HL-60 (cell line): ENCODE data around the gene MAGEB4.
"Not testable (repeated sequence)": the region's sequence is repeated elsewhere in the genome, so short reads cannot be mapped to it uniquely, and the experiment has no call there.

Experiments
- DNase-seq, 2 experiments: peaks; one replicate each; pipeline ENCODE4 v3.0.0-alpha.2; 2010 to 2020; ENCODE audit warnings: low read depth in 1 of 2, low spot score in 1 of 2
- H3K27ac ChIP-seq: fragments of 250-450 bp; sonication (Bioruptor Pico); replicated peaks from 2 replicates; pipeline ENCODE4 v1.5.1; 2020; ENCODE audit warnings: mild to moderate bottlenecking, moderate library complexity
- H3K27me3 ChIP-seq: fragments of 250-450 bp; sonication (Bioruptor Pico); 2 replicates; pipeline ENCODE4 v1.5.1; 2021; ENCODE audit warnings: mild to moderate bottlenecking, moderate library complexity; ENCODE audit not compliant: insufficient read depth, poor library complexity, severe bottlenecking
- H3K4me3 ChIP-seq: replicated peaks from 2 replicates; pipeline ENCODE4 v1.5.1; 2011; ENCODE audit warnings: mild to moderate bottlenecking, control low read depth, low read length; ENCODE audit not compliant: insufficient read depth
- GABPA ChIP-seq: IDR thresholded peaks from 2 replicates; pipeline ENCODE4 v1.6.1; 2012; ENCODE audit warnings: low read depth
- POLR2AphosphoS5 ChIP-seq: IDR thresholded peaks from 2 replicates; pipeline ENCODE4 v1.6.1; 2012; ENCODE audit warnings: low read depth
- SPI1 ChIP-seq: IDR thresholded peaks from 2 replicates; pipeline ENCODE4 v1.6.1; 2012; ENCODE audit warnings: low read depth, mild to moderate bottlenecking, borderline replicate concordance
- long read RNA-seq: library from polyadenylated mRNA; unstranded; transcript quantifications from one replicate; pipeline ENCODE4 v2.0.0, GENCODE V29; 2020
- TF ChIP-seq, protein P1 (sequence below): IDR thresholded peaks from 2 replicates; pipeline ENCODE4 v1.6.1; 2012; ENCODE audit warnings: low read depth; ENCODE audit not compliant: insufficient replicate concordance
- TF ChIP-seq, protein P2 (sequence below): IDR thresholded peaks from one replicate; pipeline ENCODE4 v1.5.1; 2011; ENCODE audit warnings: low read length, control low read depth, inconsistent platforms; ENCODE audit not compliant: insufficient read depth

MAGEB4 gene, protein sequence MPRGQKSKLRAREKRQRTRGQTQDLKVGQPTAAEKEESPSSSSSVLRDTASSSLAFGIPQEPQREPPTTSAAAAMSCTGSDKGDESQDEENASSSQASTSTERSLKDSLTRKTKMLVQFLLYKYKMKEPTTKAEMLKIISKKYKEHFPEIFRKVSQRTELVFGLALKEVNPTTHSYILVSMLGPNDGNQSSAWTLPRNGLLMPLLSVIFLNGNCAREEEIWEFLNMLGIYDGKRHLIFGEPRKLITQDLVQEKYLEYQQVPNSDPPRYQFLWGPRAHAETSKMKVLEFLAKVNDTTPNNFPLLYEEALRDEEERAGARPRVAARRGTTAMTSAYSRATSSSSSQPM
- long read RNA-seq, result 0 reads

GRCh38 chrX:30241724-30242415, at the start of gene MAGEB4:
TSS of gene MAGEB4 (plus strand) at chrX:30242000. CDS start at chrX:30242136, 136 bp downstream.
- DNase-seq, result no peak
- no peaks in the 10 kb centered on the region for H3K27me3 ChIP-seq
- no peak within 1 kb of the TSS for H3K27ac ChIP-seq
- H3K4me3 ChIP-seq, result no peak within 1 kb of the TSS
- TF ChIP-seq POLR2AphosphoS5 (no peak), GABPA (no peak), SPI1 (no peak)
- TF ChIP-seq, protein P1, sequence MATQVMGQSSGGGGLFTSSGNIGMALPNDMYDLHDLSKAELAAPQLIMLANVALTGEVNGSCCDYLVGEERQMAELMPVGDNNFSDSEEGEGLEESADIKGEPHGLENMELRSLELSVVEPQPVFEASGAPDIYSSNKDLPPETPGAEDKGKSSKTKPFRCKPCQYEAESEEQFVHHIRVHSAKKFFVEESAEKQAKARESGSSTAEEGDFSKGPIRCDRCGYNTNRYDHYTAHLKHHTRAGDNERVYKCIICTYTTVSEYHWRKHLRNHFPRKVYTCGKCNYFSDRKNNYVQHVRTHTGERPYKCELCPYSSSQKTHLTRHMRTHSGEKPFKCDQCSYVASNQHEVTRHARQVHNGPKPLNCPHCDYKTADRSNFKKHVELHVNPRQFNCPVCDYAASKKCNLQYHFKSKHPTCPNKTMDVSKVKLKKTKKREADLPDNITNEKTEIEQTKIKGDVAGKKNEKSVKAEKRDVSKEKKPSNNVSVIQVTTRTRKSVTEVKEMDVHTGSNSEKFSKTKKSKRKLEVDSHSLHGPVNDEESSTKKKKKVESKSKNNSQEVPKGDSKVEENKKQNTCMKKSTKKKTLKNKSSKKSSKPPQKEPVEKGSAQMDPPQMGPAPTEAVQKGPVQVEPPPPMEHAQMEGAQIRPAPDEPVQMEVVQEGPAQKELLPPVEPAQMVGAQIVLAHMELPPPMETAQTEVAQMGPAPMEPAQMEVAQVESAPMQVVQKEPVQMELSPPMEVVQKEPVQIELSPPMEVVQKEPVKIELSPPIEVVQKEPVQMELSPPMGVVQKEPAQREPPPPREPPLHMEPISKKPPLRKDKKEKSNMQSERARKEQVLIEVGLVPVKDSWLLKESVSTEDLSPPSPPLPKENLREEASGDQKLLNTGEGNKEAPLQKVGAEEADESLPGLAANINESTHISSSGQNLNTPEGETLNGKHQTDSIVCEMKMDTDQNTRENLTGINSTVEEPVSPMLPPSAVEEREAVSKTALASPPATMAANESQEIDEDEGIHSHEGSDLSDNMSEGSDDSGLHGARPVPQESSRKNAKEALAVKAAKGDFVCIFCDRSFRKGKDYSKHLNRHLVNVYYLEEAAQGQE, result no peak
- TF ChIP-seq, protein P2, sequence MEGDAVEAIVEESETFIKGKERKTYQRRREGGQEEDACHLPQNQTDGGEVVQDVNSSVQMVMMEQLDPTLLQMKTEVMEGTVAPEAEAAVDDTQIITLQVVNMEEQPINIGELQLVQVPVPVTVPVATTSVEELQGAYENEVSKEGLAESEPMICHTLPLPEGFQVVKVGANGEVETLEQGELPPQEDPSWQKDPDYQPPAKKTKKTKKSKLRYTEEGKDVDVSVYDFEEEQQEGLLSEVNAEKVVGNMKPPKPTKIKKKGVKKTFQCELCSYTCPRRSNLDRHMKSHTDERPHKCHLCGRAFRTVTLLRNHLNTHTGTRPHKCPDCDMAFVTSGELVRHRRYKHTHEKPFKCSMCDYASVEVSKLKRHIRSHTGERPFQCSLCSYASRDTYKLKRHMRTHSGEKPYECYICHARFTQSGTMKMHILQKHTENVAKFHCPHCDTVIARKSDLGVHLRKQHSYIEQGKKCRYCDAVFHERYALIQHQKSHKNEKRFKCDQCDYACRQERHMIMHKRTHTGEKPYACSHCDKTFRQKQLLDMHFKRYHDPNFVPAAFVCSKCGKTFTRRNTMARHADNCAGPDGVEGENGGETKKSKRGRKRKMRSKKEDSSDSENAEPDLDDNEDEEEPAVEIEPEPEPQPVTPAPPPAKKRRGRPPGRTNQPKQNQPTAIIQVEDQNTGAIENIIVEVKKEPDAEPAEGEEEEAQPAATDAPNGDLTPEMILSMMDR, result no peak

- not testable (repeated sequence) for DNase-seq, H3K4me3 ChIP-seq, H3K27me3 ChIP-seq, H3K27ac ChIP-seq
Measured at GRCh38 chrX:30193910-30194309, 47.9 kb upstream of the MAGEB4 start.

DNA sequence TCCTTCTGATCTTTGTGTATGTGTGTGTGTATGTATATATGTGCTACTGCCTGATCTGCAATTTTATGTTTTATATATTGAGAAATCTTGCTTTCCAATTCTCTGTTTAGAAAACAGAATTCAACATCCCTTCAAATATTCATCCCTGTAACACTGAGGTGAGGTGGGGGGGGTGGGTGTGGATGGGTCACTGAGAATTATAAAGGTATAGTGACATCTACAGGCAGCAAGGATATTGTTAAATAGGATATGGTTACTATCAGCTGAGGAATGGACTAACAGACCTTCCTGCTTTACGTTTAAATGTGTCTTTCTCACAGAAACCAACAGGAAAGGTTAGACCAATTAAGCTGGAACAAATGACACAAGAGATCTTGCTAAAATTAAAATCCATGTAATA, 45.5 kb upstream of the MAGEB4 start:
- no peak overlapping the region for H3K27ac ChIP-seq
- peaks cover 4% of the 10 kb centered on the region for H3K27me3 ChIP-seq
- DNase-seq, result no peak
- no peak overlapping the region for H3K4me3 ChIP-seq
- TF ChIP-seq POLR2AphosphoS5 (no peak), GABPA (no peak), SPI1 (no peak)
- TF ChIP-seq, protein P1, result no peak
- TF ChIP-seq, protein P2, result no peak

GRCh38 chrX:30212172-30212571, 29.6 kb upstream of the MAGEB4 start:
- no peaks in the 10 kb centered on the region for H3K27me3 ChIP-seq
- H3K4me3 ChIP-seq, result no peak overlapping the region
- no peak for DNase-seq
- H3K27ac ChIP-seq, result no peak overlapping the region
- TF ChIP-seq POLR2AphosphoS5 (no peak), GABPA (no peak), SPI1 (no peak)
- TF ChIP-seq, protein P1, result no peak
- TF ChIP-seq, protein P2, result no peak
